Aorta (tissue), 5 donors: Measurements from ENCODE around the gene MGAT5B. TPM values are rescaled to one million over a fixed set of nuclear protein-coding genes. Genes with fewer than 3 reads are reported as not detected.
A peak's percentile ranks its signal among the peaks of the same experiment; 100 is the strongest.

Experiments
- ATAC-seq: fragments of 200-7000 bp; cut with Tn5 transposase; one replicate; pipeline ENCODE4 v1.9.1; 2022; ENCODE audit warnings: moderate library complexity; ENCODE audit not compliant: low FRiP score
- DNase-seq, 2 donors: peaks; one replicate each; pipeline ENCODE4 v3.0.0-alpha.2; 2020
- H3K27ac ChIP-seq, 2 donors: one replicate each; pipeline ENCODE4 v1.5.1; 2013; ENCODE audit warnings: low read length in 2 of 2, mild to moderate bottlenecking in 2 of 2, moderate library complexity in 2 of 2, control low read depth in 1 of 2, inconsistent platforms in 1 of 2, low read depth in 1 of 2
- H3K27me3 ChIP-seq, 2 donors: one replicate each; pipeline ENCODE4 v1.6.1; 2013; ENCODE audit warnings: control low read depth in 1 of 2, low read length in 1 of 2, mild to moderate bottlenecking in 1 of 2, moderate library complexity in 1 of 2; ENCODE audit not compliant: insufficient read depth in 2 of 2, control insufficient read depth in 1 of 2
- H3K36me3 ChIP-seq, 2 donors: one replicate each; pipeline ENCODE4 v1.6.1; 2013; ENCODE audit warnings: control low read depth in 1 of 2, low read length in 1 of 2, mild to moderate bottlenecking in 1 of 2; ENCODE audit not compliant: insufficient read depth in 2 of 2, control insufficient read depth in 1 of 2
- H3K4me1 ChIP-seq, 2 donors: one replicate each; pipeline ENCODE4 v1.6.1; 2013; ENCODE audit warnings: low read length in 2 of 2, control low read depth in 1 of 2, mild to moderate bottlenecking in 1 of 2, moderate library complexity in 1 of 2; ENCODE audit not compliant: insufficient read depth in 2 of 2, control insufficient read depth in 1 of 2
- H3K4me3 ChIP-seq, 2 donors: one replicate each; pipeline ENCODE4 v1.5.1; 2013; ENCODE audit warnings: low read length in 2 of 2, control low read depth in 1 of 2, mild to moderate bottlenecking in 1 of 2
- H3K9me3 ChIP-seq: one replicate; pipeline ENCODE4 v1.6.1; 2013; ENCODE audit warnings: mild to moderate bottlenecking, low read length; ENCODE audit not compliant: control insufficient read depth
- WGBS, 2 donors: extraction: QIAGEN DNeasy Blood & Tissue Kit; methylation state at CpG; one replicate each; pipeline ENCODE4 v1.1.7; 2013; 5-methylcytosine and 5-hydroxymethylcytosine counted together
- intact Hi-C, 2 donors: fragments of 100-400 bp; cut with DNase I; formaldehyde crosslinking; loops; one replicate each; pipeline versions ENCODE4 v1.14.2 to v1.15.0; 2022
- long read RNA-seq, 2 donors: library from polyadenylated mRNA; unstranded; transcript quantifications; one replicate each; pipeline ENCODE4 v2.0.0, GENCODE V29; 2020 to 2021
- polyA plus RNA-seq, 2 donors: library from polyadenylated mRNA; stranded (reverse); fragments of 200-250 nt; gene quantifications; one replicate each; pipeline ENCODE4 v1.2.3, GENCODE V29; 2013
- total RNA-seq, 2 donors: library from RNA; stranded (reverse); fragmentation: NEBNext Ultra II Directional; extraction: Animal tissue kit (Norgen Biotek cat#: 25700); gene quantifications; one replicate each; pipeline ENCODE4 v1.2.1, GENCODE V29; 2021
- donor health status: healthy with polysubstance abuse.
- donor health status: Bipolar disorder and iron deficiency.
- donor health status: DM: no; HTN: no; CAD: no.
- donor health status: DM: no; HTN: no; CAD: no.
- donor health status: DM: yes; HTN: yes; CAD: no.

MGAT5B gene
- total RNA-seq (under 1 TPM; 0.51 to 0.55 TPM), polyA plus RNA-seq (not detected)
- long read RNA-seq, donor 1, partial matches to known transcripts = 0 of 1 reads
- long read RNA-seq, donor 1, other reads (novel, unspliced or antisense) = 1 of 1 reads
- long read RNA-seq, donor 2 = 0 reads

GRCh38 chr17:76868176-76868668, at the start of gene MGAT5B:
Gene MGAT5B, plus strand, starts transcription at chr17:76868404. Its CDS starts 626 bp downstream, at chr17:76869030.
- no peak within 1 kb of the TSS for H3K27ac ChIP-seq
- DNase-seq = peak; percentile 84 to 93
- WGBS, 2 donors = 1% methylated on average over 27 to 76 of the region's 76 CpGs
- H3K4me3 ChIP-seq = peak within 1 kb of the TSS; percentile 22 to 52
- intact Hi-C loops = loop anchor here (2.0 kb wide), 3 partner anchors 189 to 199 kb away; no protein-coding TSS in a partner anchor
- H3K9me3 ChIP-seq = no peaks in the 10 kb centered on the region
- H3K36me3 ChIP-seq = no peaks in the 10 kb centered on the region
- no peaks in the 10 kb centered on the region for H3K27me3 ChIP-seq
- H3K4me1 ChIP-seq = no peaks in the 10 kb centered on the region
- ATAC-seq = peak; percentile 93

DNA sequence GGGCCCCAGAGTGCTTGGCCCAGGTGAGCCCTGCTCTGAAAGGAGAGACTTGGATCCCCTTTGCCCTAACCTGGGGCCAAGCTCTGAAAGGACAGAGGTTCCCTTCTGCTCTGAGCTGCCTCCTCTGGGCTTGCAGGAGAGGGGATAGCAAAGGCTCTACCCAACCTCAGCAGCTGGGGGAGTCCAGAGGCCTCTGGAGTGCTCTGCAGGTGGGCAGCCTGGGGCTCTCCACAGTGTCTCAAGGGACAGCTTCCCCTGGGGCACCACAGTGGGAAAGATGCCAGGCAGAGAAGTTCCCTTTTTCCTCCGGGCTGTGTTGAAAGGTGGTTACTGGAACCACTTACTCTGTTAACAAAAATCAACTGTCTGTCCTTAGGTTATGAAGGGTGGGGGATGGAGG, 48.2 kb upstream of the MGAT5B start:
- WGBS, 2 donors = 0 to 18% methylated on average over 1 of the region's 1 CpG

GRCh38 chr17:76820561-76820960, 47.6 kb upstream of the MGAT5B start:
- Histone ChIP-seq H3K4me1 (no peaks in the 10 kb centered on the region), H3K4me3 (no peak overlapping the region), H3K27ac (no peak overlapping the region), H3K9me3 (no peaks in the 10 kb centered on the region), H3K36me3 (no peaks in the 10 kb centered on the region), H3K27me3 (no peaks in the 10 kb centered on the region)
- 55 to 56% methylated on average over 4 of the region's 4 CpGs for WGBS, 2 donors
- no peak for ATAC-seq
- DNase-seq = no peak
- intact Hi-C loops = no loop called here

More for the DNA sequence above, 48.2 kb upstream of the MGAT5B start:
- H3K4me3 ChIP-seq = no peak overlapping the region
- no peaks in the 10 kb centered on the region for H3K36me3 ChIP-seq
- no peak overlapping the region for H3K27ac ChIP-seq
- intact Hi-C loops = no loop called here
- H3K27me3 ChIP-seq = no peaks in the 10 kb centered on the region
- no peaks in the 10 kb centered on the region for H3K9me3 ChIP-seq
- no peaks in the 10 kb centered on the region for H3K4me1 ChIP-seq
- no peak for DNase-seq
- ATAC-seq = no peak

GRCh38 chr17:76822184-76822778, 45.9 kb upstream of the MGAT5B start:
- no peaks in the 10 kb centered on the region for H3K27me3 ChIP-seq
- DNase-seq (no peak), ATAC-seq (no peak)
- 67 to 70% methylated on average over 7 of the region's 7 CpGs for WGBS, 2 donors
- H3K9me3 ChIP-seq = no peaks in the 10 kb centered on the region
- H3K36me3 ChIP-seq = no peaks in the 10 kb centered on the region
- H3K4me1 ChIP-seq = no peaks in the 10 kb centered on the region
- H3K27ac ChIP-seq = no peak overlapping the region
- no peak overlapping the region for H3K4me3 ChIP-seq
- intact Hi-C loops = no loop called here

DNA sequence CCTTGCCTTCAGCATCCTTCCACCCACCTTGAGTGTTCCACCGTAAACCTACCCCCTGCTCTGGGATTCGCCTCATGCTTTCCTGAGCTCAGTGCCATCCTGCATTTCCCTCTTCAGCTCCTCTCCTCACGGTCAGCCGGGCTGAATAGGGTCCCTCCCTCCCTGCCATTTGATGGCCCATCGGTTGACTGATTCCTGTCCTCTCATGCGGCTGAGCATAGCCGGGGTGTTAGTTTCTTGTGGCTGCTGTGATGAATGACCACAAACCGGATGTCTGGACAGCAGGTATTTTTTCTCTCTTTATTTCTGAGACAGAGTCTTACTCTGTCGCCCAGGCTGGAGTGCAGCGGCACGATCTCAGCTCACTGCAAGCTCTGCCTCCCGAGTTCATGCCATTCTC, 44.1 kb upstream of the MGAT5B start:
- Histone ChIP-seq H3K36me3 (no peaks in the 10 kb centered on the region), H3K27ac (no peak overlapping the region), H3K4me1 (no peaks in the 10 kb centered on the region), H3K27me3 (no peaks in the 10 kb centered on the region), H3K9me3 (no peaks in the 10 kb centered on the region), H3K4me3 (no peak overlapping the region)
- no peak for DNase-seq
- WGBS, 2 donors = 79 to 82% methylated on average over 12 of the region's 12 CpGs
- no peak for ATAC-seq
- intact Hi-C loops = no loop called here

GRCh38 chr17:76826330-76827068, 41.7 kb upstream of the MGAT5B start:
- Histone ChIP-seq H3K27me3 (no peaks in the 10 kb centered on the region), H3K9me3 (no peaks in the 10 kb centered on the region), H3K36me3 (no peaks in the 10 kb centered on the region), H3K4me3 (no peak overlapping the region), H3K27ac (no peak overlapping the region), H3K4me1 (no peaks in the 10 kb centered on the region)
- intact Hi-C loops = no loop called here
- DNase-seq (no peak), ATAC-seq (no peak)
- 67 to 71% methylated on average over 24 of the region's 24 CpGs for WGBS, 2 donors

DNA sequence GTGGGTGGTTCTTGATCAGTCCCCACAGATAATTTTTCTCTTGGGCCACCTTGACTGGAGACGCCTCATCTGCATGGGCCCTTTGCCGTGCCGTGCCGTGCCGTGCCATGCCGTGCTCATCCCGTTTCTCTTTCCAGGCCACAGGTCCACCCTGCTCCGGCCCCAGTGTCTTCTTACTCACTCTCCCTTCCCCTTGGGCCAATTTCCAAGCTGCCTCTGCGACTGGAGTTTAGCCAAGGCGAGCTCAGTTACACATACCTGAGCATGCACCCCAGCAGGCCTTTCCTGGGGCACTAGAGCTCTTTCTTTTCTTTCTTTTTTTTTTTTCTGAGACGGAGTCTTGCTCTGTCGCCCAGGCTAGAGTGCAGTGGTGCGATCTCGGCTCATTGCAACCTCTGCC, 40.5 kb upstream of the MGAT5B start:
- Histone ChIP-seq H3K4me3 (no peak overlapping the region), H3K36me3 (no peaks in the 10 kb centered on the region), H3K27ac (no peak overlapping the region), H3K9me3 (no peaks in the 10 kb centered on the region), H3K4me1 (no peaks in the 10 kb centered on the region), H3K27me3 (no peaks in the 10 kb centered on the region)
- intact Hi-C loops = no loop called here
- no peak for ATAC-seq
- DNase-seq = no peak
- WGBS, 2 donors = 79 to 82% methylated on average over 11 to 14 of the region's 14 CpGs

- ATAC-seq (no peak), DNase-seq (no peak)
- Histone ChIP-seq H3K27me3 (peaks cover 0 to 2% of the 10 kb centered on the region in 2 donors), H3K4me1 (no peaks in the 10 kb centered on the region), H3K4me3 (no peak overlapping the region), H3K36me3 (no peaks in the 10 kb centered on the region), H3K9me3 (no peaks in the 10 kb centered on the region), H3K27ac (no peak overlapping the region)
- 80 to 84% methylated on average over 10 of the region's 10 CpGs for WGBS, 2 donors
- intact Hi-C loops = no loop called here
Observed at GRCh38 chr17:76830987-76831715, 37.1 kb upstream of the MGAT5B start.
